GM21390 (cell line): Measurements from ENCODE around the gene EGLN2.
"Not testable (repeated sequence)": the region's sequence is repeated elsewhere in the genome, so short reads cannot be mapped to it uniquely, and the experiment has no call there.

ENCODE experiments used
- ATAC-seq: cut with Tn5 transposase; IDR thresholded peaks from one replicate; pipeline ENCODE4 v1.9.1; 2021; ENCODE audit not compliant: unreplicated experiment

EGLN2 gene

DNA sequence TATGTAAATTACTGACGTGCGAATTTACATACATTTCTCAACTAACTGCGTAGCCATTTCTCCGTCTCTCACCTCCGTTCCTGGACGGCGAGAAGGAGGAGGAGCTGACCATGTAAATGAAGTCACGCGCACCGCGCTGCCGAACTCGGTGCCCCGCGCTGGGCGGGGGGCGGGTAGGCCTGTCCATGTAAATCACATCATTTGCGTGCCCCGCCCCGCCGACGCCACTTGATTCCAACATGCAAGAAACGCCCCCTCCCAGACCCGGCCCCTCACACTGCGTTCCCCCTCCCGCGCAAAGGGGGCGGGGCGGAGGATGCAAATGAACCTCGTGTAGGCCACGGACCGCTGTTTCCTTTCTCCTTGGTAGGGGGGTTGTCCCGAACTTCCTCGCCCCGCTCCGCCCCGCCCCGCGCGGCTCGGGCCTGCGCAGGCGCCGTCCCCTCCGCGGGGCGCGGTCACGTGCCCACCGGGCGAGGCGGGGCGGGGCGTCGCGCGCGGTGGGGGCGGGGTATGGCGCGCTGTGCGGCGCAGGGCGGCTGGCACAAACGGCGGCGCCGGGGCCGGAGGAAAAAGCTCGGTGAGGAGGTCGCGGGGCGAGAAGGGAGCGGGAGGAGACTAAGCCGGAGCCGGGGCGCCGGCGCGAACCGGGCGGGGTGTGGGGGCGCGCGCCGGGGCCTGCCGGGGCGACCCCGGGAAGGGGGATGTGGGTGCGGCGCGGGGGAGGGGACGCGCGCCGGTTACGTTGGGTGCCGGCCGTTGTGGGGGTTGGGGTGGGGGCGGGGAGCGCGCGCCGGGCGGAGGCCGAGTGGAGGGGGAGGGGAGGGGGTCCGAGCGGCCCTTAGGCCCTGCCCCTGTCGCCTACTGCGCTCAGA is at the start of gene EGLN2:
EGLN2 (plus strand) TSS at position 509 of the 875 bp plus-strand sequence. CDS start 1,382 bp downstream, outside the sequence.
- peak; percentile 63 for ATAC-seq

GRCh38 chr19:40750058-40750873 is 48.7 kb upstream of the EGLN2 start, which contains the start of gene ACTMAP:
Gene ACTMAP (minus strand): TSS chr19:40750477. CDS start chr19:40749803, 674 bp downstream.
- peak; percentile 82 for ATAC-seq

- ATAC-seq, result peak; percentile 56
Measured at GRCh38 chr19:40750874-40751537, 48.0 kb upstream of the EGLN2 start, which contains the start of gene SNRPA. Gene SNRPA (plus strand): TSS chr19:40751203. CDS start chr19:40751409, 206 bp downstream.

DNA sequence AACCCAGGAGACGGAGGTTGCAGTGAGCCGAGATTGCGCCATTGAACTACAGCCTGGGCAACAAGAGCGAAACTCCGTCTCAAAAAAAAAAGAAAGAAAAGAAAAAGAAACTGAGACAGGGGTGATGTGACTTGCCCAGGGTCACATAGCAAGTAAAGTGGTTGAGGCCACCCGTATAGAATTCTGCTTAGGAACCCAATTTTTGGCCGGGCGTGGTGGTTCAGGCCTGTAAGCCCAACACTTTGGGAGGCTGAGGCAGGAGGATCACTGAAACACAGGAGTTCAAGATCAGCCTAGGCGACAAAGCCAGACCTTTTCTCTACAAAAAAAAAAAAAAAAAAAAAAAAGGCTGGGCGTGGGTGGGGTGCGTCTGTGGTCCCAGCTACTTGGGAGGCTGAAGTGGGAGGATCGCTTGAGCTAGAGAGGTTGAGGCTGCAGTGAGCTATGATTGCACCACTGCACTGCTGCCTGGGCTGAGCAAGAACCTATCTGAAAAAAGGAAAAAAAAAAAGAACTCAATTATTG is 46.7 kb upstream of the EGLN2 start:
- ATAC-seq, result no peak

DNA sequence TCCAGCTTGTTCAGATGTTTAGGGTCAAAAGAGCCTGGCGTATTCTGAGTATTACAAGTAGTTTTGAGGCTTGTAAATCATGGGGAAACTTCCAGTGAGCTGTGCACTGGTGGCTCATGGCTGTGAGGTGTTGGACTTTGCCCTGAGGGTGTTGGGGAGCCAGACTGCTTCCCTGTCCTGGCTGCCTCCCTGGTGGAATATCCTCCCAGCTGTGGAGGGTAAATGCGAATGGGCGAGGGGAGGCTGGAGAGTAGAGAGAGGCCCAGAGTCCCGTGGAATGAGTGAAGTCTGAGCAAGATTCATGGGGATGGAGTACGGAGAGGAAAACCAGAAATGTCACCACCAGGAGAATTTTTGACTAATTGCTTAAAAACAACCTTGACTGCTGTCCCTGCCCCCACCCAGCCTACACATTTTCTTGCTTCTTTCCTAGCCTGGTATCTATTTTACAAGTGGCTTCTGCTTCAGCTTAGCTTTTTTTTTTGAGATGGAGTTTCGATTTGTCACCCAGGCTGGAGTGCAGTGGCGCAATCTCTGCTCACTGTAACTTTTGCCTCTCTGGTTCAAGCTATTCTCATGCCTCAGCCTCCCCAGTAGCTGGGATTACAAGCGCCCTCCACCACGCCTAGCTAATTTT is 44.3 kb upstream of the EGLN2 start:
- no peak for ATAC-seq

- ATAC-seq, result no peak
Measured at GRCh38 chr19:40755248-40755624, 43.8 kb upstream of the EGLN2 start.

- no peak for ATAC-seq
Measured at GRCh38 chr19:40755791-40756190, 43.2 kb upstream of the EGLN2 start.

DNA sequence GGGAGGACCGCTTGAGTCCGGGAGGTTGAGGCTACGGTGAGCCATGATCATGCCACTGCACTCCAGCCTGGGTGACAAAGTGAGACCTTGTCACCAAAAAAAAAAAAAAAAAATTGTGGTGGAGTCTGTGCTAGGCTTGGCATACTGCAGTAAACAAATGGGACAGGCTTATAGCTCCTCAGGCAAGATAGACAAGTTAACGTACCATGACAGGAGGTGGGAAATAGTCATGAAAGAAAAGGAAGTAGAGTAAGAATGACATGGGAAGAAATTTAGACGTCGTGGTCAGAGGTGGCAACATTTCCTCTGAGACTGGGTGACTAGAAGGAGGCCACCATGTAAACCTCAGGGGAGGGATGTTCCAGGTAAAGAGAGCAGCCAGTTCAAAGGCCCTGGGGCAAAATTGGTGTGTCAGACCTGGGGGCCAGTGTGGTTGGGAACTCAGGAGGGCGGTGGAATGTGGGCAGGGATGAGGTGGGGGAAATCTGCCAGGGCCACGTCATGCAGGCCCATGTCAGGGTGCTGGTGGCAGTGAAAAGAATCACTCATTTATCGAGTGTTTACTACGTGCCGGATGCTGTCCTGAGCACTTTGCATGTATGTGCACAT is 42.4 kb upstream of the EGLN2 start:
- no peak for ATAC-seq

- no peak for ATAC-seq
Measured at GRCh38 chr19:40758491-40758890, 40.5 kb upstream of the EGLN2 start.

DNA sequence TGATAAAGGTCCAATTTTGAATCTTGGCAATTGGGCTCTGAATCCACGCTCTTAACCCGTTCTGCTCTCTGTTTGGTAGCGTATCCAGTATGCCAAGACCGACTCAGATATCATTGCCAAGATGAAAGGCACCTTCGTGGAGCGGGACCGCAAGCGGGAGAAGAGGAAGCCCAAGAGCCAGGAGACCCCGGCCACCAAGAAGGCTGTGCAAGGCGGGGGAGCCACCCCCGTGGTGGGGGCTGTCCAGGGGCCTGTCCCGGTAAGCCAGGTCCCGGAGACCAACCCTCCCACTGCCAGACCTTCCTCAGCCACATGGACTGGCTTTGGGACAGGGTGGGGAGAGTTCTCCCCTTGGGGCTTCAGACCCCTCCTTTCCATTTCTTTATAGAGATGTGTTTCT is 39.6 kb upstream of the EGLN2 start:
- ATAC-seq, result no peak

GRCh38 chr19:40762754-40763470 is 36.1 kb upstream of the EGLN2 start:
- ATAC-seq, result no peak

DNA sequence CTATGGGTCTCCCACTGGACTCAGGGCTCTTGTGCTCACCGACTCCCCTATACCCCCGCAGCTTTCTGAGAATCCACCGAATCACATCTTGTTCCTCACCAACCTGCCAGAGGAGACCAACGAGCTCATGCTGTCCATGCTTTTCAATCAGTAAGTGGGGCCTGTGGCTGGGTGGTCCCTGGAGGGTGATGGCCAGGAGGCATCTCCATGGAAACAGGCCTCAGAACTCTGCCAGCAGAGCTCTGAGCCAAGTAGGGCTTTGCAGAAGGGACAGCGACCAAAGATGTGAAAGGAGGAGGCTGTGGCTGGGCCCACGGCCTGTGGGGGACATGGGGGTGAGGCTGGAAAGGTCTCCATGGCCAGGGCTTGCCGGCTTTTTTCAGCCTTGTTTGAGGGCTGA is 35.5 kb upstream of the EGLN2 start:
- ATAC-seq, result no peak

DNA sequence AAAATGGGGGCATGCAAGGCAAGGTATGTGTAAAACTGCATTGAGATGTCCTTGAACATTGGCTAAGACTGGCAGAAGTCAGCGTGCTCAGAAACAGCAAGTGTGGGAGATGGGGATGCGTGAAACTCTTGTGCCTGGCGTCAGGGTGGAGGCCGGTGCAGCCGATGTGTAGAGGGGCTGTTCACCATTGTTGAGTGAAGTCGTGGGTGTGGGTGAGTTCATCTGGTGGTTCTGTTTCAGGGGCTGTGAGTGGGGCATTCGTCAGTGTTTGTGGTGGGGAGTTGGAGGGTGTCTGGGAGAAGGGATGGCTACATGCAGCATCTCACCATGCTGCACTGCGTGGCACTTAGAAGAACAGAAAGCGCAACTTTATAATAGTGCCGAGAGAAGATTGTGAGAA is 35.0 kb upstream of the EGLN2 start:
- ATAC-seq, result no peak

DNA sequence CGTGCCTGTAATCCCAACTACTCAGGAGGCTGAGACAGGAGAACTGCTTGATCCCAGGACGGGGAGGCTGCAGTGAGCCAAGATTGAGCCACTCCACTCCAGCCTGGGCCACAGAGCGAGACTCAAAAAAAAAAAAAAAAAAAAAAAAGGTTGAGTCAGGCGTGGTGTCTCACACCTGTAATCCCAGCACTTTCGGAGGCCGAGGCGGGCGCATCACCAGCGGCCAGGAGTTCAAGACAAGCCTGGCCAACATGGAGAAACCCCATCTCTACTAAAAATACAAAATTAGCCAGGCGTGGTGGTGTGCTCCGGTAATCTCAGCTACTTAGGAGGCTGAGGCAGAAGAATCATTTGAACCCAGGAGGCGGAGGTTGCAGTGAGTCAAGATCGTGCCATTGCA is 32.6 kb upstream of the EGLN2 start:
- not testable (repeated sequence) for ATAC-seq

DNA sequence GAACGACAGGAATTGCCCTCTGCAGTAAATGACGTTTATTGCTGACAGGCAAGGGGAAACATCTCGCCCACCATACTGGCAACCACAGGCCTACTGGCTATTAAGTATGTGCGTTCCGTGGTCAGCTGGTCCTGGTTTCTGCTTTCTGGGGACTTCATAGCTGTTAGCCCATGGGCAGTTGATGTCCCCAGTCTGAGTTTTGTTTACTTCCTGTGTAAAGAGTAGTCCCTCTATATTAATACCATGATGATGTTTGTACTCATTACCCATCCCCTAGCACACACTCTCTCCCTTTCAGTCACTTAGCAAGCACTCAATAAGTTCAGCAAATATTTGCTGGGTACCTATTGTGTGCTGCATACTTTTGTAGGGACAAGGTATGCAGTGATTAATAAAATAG is 30.1 kb upstream of the EGLN2 start:
- ATAC-seq, result no peak

DNA sequence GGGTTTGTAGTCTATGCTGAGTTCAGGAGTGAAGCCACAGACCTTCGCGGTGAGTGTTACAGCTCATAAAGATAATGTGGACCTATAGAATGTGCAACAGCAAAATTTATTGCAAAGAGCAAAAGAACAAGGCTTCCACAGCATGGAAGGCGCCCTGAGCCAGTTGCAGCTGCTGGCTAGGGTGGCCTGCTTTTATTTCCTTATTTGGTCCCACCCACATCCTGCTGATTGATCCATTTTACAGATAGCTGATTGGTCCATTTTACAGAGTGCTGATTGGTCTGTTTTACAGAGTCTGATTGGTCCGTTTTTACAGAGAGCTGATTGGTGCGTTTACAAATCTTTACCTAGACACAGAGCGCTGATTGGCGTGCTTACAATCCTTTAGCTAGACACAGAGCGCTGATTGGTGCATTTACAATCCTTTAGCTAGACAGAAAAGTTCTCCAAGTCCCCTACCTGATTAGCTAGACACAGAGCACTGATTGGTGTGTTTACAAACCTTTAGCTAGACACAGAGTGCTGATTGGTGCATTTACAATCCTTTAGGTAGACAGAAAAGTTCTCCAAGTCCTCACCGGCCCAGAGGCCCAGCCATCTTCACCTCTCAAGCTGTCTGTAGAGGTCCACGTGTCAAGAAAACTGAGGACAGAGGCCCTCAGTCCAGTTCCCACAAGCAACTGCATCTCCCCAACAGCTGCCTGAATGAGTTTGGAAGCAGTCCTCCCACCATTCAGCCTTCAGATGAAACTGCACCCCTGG is 27.7 kb upstream of the EGLN2 start:
- ATAC-seq, result not testable (repeated sequence)

DNA sequence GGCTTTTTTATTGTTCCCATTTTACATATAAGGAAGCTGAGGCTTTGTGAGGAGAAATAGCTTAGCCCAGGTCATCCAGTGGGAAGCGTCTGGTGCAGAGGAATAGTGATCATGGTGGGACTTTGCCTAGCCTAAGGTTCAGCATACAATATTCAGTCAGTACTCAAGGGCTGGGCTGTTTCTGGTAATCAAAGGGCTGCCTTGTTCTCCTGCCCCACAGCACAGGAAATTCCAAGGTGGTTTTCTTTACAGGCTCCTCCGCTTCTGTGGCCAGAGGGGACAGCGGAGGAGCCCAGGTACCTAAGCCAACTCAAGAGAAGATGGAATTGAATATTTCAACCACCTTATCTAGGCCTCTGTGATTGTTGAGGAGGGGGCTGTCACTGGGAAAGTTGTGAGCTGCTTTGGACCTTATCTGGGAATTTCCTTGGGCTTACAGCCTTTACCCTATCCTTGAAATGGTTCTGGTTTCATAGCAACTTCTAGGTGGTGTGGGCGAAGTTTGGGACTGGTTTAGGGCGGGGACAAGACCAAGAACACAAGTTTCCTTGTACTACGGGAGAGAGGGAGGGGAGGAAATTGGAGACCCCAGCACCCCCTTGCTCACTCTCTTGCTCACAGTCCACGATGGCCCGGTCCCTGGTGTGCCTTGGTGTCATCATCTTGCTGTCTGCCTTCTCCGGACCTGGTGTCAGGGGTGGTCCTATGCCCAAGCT is 23.9 kb upstream of the EGLN2 start, which contains the start of gene MIA:
MIA (plus strand) TSS at position 606 of the 716 bp plus-strand sequence; CDS start at position 628, 22 bp downstream.
- no peak for ATAC-seq

DNA sequence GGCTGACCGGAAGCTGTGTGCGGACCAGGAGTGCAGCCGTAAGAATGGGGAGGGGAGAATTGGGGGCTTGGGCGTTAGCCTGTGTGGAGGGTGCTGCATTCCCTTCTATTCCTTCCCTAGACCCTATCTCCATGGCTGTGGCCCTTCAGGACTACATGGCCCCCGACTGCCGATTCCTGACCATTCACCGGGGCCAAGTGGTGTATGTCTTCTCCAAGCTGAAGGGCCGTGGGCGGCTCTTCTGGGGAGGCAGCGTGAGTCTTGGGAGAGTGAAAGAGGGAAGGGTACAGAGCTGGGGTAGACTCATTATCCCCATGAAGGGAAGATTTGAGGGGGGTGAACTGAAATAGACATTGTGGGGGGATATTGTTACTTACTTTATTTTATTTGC is 23.4 kb upstream of the EGLN2 start:
- ATAC-seq, result no peak
